HEK293T (cell line): ENCODE results near the gene ZNRD2.
"Not testable (repeated sequence)": the region's sequence is repeated elsewhere in the genome, so short reads cannot be mapped to it uniquely, and the experiment has no call there.

Source experiments
- BHLHE40 ChIP-seq: fragments of 450-650 bp; IDR thresholded peaks from 2 replicates; pipeline ENCODE4 v1.6.1; 2016; ENCODE audit warnings: mild to moderate bottlenecking, moderate library complexity, borderline replicate concordance
- CTBP1 ChIP-seq: fragments of 450-650 bp; IDR thresholded peaks from 2 replicates; pipeline ENCODE4 v1.6.1; 2016; ENCODE audit warnings: borderline replicate concordance
- NFRKB ChIP-seq: fragments of 450-650 bp; IDR thresholded peaks from 2 replicates; pipeline ENCODE4 v1.6.1; 2016; ENCODE audit warnings: mild to moderate bottlenecking, moderate library complexity
- TARDBP ChIP-seq: fragments of 450-650 bp; IDR thresholded peaks from 2 replicates; pipeline ENCODE4 v1.6.1; 2016

GRCh38 chr11:65564879-65565559, 5.3 kb upstream of the ZNRD2 start:
- TF ChIP-seq NFRKB, TARDBP, BHLHE40, CTBP1: not testable (repeated sequence)
